ENCODE results near the gene GSAP.

GRCh38 chr7:77289387-77289786, 126.8 kb downstream of the GSAP start:
- TF ChIP-seq CTCF (IDR thresholded peaks at IDR 0.05) (no peak), POLR2A (IDR thresholded peaks at IDR 0.05) (no peak), EP300 (IDR thresholded peaks at IDR 0.05) (no peak)
